ENCODE data around the gene P2RX4. TPM values are rescaled to one million over a fixed set of nuclear protein-coding genes. Genes with fewer than 3 reads are reported as not detected.

The P2RX4 gene
- polyA plus RNA-seq, 3 donors: 61.8 to 87.7 (median 74.7) TPM

DNA sequence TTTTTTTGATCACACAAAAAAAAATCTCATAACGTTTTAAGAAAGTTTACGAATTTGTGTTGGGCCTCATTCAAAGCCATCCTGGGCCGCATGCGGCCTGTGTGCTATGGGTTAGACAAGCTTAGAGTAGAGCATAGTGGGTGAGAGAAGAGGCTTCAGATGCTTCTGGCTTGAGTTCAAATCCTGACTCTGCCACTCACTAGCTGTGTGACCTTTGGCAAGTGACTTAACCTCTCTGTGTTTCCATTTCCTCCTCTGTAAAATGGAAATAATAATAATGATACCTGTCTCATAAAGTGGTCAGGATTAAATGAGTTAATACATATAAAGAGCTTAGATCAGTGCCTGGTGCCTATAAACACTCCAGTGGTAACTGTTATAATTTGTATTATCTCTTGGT is 6.2 kb downstream of the P2RX4 start:
- Mint-ChIP-seq H3K4me3 (no peak overlapping the region), H3K36me3 (peaks cover 48 to 64% of the 10 kb centered on the region in 2 donors), H3K9me3 (no peaks in the 10 kb centered on the region), H3K4me1 (peaks cover 54% of the 10 kb centered on the region), H3K27ac (peak overlapping the region; percentile 19 to 100 (median 99)), H3K27me3 (ENCODE audit: low read depth in 3 of 3) (peaks cover 0 to 3% (median 0%) of the 10 kb centered on the region in 3 donors)
- Histone ChIP-seq H3K36me3 (replicated peaks in 1 of 2; ENCODE audit: control insufficient read depth in 1 of 2, insufficient read depth in 2 of 2, low read length in 2 of 2) (peaks cover 33 to 47% of the 10 kb centered on the region in 2 donors), H3K9ac (ENCODE audit: insufficient read depth, low read length, poor library complexity, severe bottlenecking) (no peak overlapping the region), H3K9me3 (replicated peaks in 1 of 2; ENCODE audit: control insufficient read depth in 1 of 2, insufficient read depth in 1 of 2, low read length in 2 of 2) (no peaks in the 10 kb centered on the region), H3K4me3 (replicated peaks in 1 of 3; ENCODE audit: low read depth in 2 of 3, low read length in 3 of 3) (no peak overlapping the region), H3K4me2 (replicated peaks; ENCODE audit: extremely low read depth, low read length, poor library complexity, severe bottlenecking) (no peak overlapping the region), H3K27ac (ENCODE audit: low read depth in 1 of 2, low read length in 2 of 2) (peak overlapping the region in 1 of 2 donors; percentile 95), H3K27me3 (ENCODE audit: control insufficient read depth in 2 of 2, insufficient read depth in 2 of 2, low read length in 2 of 2) (no peaks in the 10 kb centered on the region), H3K79me2 (ENCODE audit: insufficient read depth, low read length) (peaks cover 64% of the 10 kb centered on the region), H3K4me1 (ENCODE audit: control insufficient read depth in 1 of 2, insufficient read depth in 2 of 2, low read length in 2 of 2) (peaks cover 46 to 48% of the 10 kb centered on the region in 2 donors), H4K20me1 (ENCODE audit: insufficient read depth, low read length) (no peaks in the 10 kb centered on the region), H2AFZ (ENCODE audit: insufficient read depth, low read depth, low read length, poor library complexity, severe bottlenecking) (no peak overlapping the region)
- intact Hi-C loops (cut with micrococcal nuclease): loop anchor here in 1 of 2 donors (5.0 kb wide), 1 partner anchor 39 kb away; no protein-coding TSS in a partner anchor
- TF ChIP-seq, protein P1, sequence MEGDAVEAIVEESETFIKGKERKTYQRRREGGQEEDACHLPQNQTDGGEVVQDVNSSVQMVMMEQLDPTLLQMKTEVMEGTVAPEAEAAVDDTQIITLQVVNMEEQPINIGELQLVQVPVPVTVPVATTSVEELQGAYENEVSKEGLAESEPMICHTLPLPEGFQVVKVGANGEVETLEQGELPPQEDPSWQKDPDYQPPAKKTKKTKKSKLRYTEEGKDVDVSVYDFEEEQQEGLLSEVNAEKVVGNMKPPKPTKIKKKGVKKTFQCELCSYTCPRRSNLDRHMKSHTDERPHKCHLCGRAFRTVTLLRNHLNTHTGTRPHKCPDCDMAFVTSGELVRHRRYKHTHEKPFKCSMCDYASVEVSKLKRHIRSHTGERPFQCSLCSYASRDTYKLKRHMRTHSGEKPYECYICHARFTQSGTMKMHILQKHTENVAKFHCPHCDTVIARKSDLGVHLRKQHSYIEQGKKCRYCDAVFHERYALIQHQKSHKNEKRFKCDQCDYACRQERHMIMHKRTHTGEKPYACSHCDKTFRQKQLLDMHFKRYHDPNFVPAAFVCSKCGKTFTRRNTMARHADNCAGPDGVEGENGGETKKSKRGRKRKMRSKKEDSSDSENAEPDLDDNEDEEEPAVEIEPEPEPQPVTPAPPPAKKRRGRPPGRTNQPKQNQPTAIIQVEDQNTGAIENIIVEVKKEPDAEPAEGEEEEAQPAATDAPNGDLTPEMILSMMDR (IDR thresholded peaks at IDR 0.05): no peak
- no CpG with 5 or more reads among the region's 4 CpGs for WGBS (ENCODE audit: insufficient coverage)
- no peak for DNase-seq

GRCh38 chr12:121217063-121217462 is 7.1 kb downstream of the P2RX4 start:
- H3K27ac Mint-ChIP-seq: peak overlapping the region in 5 of 7 donors; percentile 4 to 76 (median 13)
- H3K36me3 ChIP-seq (replicated peaks in 1 of 2; ENCODE audit: control insufficient read depth in 1 of 2, insufficient read depth in 2 of 2, low read length in 2 of 2): peaks cover 39 to 57% of the 10 kb centered on the region in 2 donors
- no peaks in the 10 kb centered on the region for H3K9me3 ChIP-seq (replicated peaks in 1 of 2; ENCODE audit: control insufficient read depth in 1 of 2, insufficient read depth in 1 of 2, low read length in 2 of 2)
- H3K4me2 ChIP-seq (replicated peaks; ENCODE audit: extremely low read depth, low read length, poor library complexity, severe bottlenecking): no peak overlapping the region
- H3K4me3 Mint-ChIP-seq: no peak overlapping the region
- no peak overlapping the region for H3K27ac ChIP-seq (ENCODE audit: low read depth in 1 of 2, low read length in 2 of 2)
- no peaks in the 10 kb centered on the region for H3K27me3 ChIP-seq (ENCODE audit: control insufficient read depth in 2 of 2, insufficient read depth in 2 of 2, low read length in 2 of 2)
- H3K4me1 ChIP-seq (ENCODE audit: control insufficient read depth in 1 of 2, insufficient read depth in 2 of 2, low read length in 2 of 2): peaks cover 36 to 38% of the 10 kb centered on the region in 2 donors
- H3K4me3 ChIP-seq (replicated peaks in 1 of 3; ENCODE audit: low read depth in 2 of 3, low read length in 3 of 3): no peak overlapping the region
- no peak for DNase-seq
- TF ChIP-seq, protein P1 (IDR thresholded peaks at IDR 0.05): no peak
- peaks cover 55% of the 10 kb centered on the region for H3K79me2 ChIP-seq (ENCODE audit: insufficient read depth, low read length)
- intact Hi-C loops (cut with micrococcal nuclease): loop anchor here in 1 of 2 donors (5.0 kb wide), 1 partner anchor 40 kb away; no protein-coding TSS in a partner anchor
- H3K36me3 Mint-ChIP-seq: peaks cover 53 to 69% of the 10 kb centered on the region in 2 donors
- no peak overlapping the region for H2AFZ ChIP-seq (ENCODE audit: insufficient read depth, low read depth, low read length, poor library complexity, severe bottlenecking)
- no peaks in the 10 kb centered on the region for H4K20me1 ChIP-seq (ENCODE audit: insufficient read depth, low read length)
- peaks cover 0 to 3% (median 0%) of the 10 kb centered on the region in 3 donors for H3K27me3 Mint-ChIP-seq (ENCODE audit: low read depth in 3 of 3)
- H3K9me3 Mint-ChIP-seq: no peaks in the 10 kb centered on the region
- H3K4me1 Mint-ChIP-seq: peaks cover 44% of the 10 kb centered on the region
- 93% methylated on average over 8 of the region's 8 CpGs for WGBS (ENCODE audit: insufficient coverage)
- no peak overlapping the region for H3K9ac ChIP-seq (ENCODE audit: insufficient read depth, low read length, poor library complexity, severe bottlenecking)
